22Rv1 (cell line): ENCODE data around the gene F13A1.

Experiments used
- H3K27ac ChIP-seq: fragments of 450-650 bp; 2 replicates; pipeline ENCODE4 v1.5.1; 2017
- CTCF ChIP-seq: fragments of 450-650 bp; IDR thresholded peaks from 2 replicates; pipeline ENCODE4 v1.5.1; 2017; ENCODE audit warnings: mild to moderate bottlenecking
- ZFX ChIP-seq: fragments of 450-650 bp; IDR thresholded peaks from 2 replicates; pipeline ENCODE4 v1.6.1; 2017; ENCODE audit warnings: antibody characterized with exemption, borderline replicate concordance

Gene F13A1

GRCh38 chr6:6176586-6177228 lies 143.8 kb downstream of the F13A1 start:
- H3K27ac ChIP-seq, result no peak overlapping the region
- no peak for TF ChIP-seq ZFX
- TF ChIP-seq CTCF, result no peak

DNA sequence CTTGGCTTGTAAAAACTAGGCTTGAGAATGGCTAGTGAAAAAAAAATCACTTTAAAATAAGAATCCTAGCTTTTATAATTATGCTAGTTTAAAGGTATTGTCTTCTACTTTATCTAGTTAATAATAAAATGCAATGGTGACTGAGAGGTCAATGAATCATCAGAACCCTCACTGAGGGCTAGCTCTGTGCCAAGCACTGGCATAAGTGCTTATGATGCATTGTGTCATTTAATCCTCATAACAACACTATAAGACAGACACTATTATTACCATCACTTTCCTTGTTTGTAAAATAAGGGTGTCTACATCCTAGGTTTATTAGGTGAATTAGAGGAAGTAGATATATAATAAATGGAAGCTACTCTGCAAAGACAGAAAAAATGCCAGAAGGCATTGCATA lies 144.3 kb downstream of the F13A1 start:
- TF ChIP-seq CTCF (no peak), ZFX (no peak)
- no peak overlapping the region for H3K27ac ChIP-seq

DNA sequence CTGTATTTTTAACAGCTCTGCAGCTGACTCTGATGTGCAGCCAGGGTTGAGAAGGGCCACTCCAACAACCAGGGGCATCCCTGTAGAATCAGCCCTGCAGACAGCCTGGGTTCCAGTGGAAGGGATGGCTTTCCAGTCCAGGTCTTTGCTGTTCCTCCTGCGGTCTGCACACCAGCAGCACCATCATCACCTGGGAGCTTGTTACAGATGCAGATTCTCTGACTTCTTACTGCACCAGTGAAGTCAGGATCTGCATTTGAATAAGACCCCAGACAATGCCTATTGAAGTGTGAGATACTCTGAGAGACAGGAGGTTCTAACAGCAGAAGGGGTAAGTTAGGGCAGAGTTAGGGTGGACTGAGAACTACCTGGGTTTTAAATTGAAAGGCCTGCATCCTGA lies 151.3 kb downstream of the F13A1 start:
- no peak for TF ChIP-seq CTCF
- no peak for TF ChIP-seq ZFX
- H3K27ac ChIP-seq, result no peak overlapping the region

DNA sequence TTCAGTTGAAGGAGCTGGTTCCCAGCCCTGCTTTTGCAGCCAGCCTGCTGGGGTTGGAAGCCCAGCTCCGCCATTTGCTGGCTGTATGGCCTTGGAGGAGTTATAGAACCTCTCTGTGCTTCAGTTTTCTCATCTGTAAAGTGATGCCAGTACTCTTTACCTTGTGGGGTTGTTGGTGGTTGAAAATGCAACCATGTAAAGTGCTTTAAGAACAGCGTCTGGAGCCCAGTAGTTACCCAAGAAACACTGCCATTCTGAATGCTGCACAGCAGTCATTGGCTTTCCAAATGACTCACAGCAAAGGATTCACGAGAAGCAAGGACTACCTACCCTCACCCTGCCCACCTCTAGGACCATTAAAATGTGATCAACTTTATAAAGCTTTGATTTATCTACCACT lies 154.4 kb downstream of the F13A1 start:
- H3K27ac ChIP-seq, result no peak overlapping the region
- TF ChIP-seq ZFX (no peak), CTCF (no peak)

DNA sequence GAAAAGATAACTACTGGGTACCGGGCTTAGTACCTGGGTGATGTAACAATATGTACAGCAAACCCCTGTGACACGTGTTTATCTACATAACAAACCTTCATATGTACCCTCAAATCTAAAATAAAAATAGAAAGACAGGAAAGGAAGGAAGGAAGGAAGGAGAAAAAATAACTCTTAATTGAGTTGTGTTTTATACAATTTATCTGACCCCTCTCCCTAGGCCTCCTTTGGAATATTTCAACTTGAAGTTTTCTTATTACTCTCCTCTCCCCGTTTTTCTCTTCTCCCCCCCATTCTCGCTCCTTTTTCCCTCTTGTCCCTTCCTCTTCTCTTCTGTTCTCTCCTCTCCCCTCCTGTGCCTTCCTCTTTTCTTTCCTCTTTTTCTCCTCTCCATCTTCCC lies 156.1 kb downstream of the F13A1 start:
- TF ChIP-seq CTCF (no peak), ZFX (no peak)
- no peak overlapping the region for H3K27ac ChIP-seq

DNA sequence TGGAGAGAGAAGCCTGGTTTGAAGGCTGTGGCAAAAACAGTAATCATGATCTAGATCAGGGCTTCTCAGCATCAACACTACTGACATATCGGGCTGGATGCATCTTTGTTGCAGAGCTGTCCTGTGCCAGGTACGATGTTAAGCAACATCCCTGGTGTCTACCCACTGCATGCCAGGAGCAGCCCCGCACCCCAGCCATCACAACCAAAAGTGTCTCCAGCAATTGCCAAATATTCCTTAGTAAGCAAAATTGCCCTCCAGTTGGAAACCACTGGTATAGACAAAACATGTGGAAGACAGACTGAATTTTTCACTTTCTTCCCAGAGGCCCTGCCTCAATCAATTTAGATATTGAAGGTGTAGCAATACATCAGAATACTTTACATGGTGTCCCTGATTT lies 166.1 kb downstream of the F13A1 start:
- no peak overlapping the region for H3K27ac ChIP-seq
- TF ChIP-seq CTCF (no peak), ZFX (no peak)

GRCh38 chr6:6152060-6152459 lies 168.4 kb downstream of the F13A1 start:
- TF ChIP-seq ZFX (no peak), CTCF (no peak)
- no peak overlapping the region for H3K27ac ChIP-seq
